Natural killer cell (primary cell): ENCODE results near the gene ZNF283. TPM values are rescaled to one million over a fixed set of nuclear protein-coding genes. Genes with fewer than 3 reads are reported as not detected.

ENCODE experiments used
- ATAC-seq, 3 donors: fragments of 150-1000 bp in 2 of 3; fragments of 200-7000 bp in 1 of 3; cut with Tn5 transposase; 1 replicate in 1 of 3; 2 replicates in 2 of 3; pipeline ENCODE4 v1.10.0; 2021; ENCODE audit warnings: mild to moderate bottlenecking in 2 of 3, moderate library complexity in 2 of 3
- DNase-seq, 2 donors: peaks; one replicate each; pipeline versions ENCODE4 v3.0.0 to v3.0.0-alpha.2; 2013 to 2021; ENCODE audit warnings: mixed read lengths in 1 of 2
- H3K27ac ChIP-seq: one replicate; pipeline ENCODE4 v1.5.1; 2013; ENCODE audit warnings: mild to moderate bottlenecking, low read length
- H3K27me3 ChIP-seq: one replicate; pipeline ENCODE4 v1.6.1; 2013; ENCODE audit warnings: low read length; ENCODE audit not compliant: control insufficient read depth, insufficient read depth
- H3K36me3 ChIP-seq: one replicate; pipeline ENCODE4 v1.6.1; 2013; ENCODE audit warnings: low read length; ENCODE audit not compliant: control insufficient read depth, insufficient read depth
- H3K4me1 ChIP-seq: one replicate; pipeline ENCODE4 v1.6.1; 2013; ENCODE audit warnings: low read length; ENCODE audit not compliant: control insufficient read depth, insufficient read depth
- H3K4me3 ChIP-seq: one replicate; pipeline ENCODE4 v1.5.1; 2013; ENCODE audit warnings: low read length
- H3K9me3 ChIP-seq: one replicate; pipeline ENCODE4 v1.6.1; 2013; ENCODE audit warnings: low read length; ENCODE audit not compliant: control insufficient read depth, insufficient read depth
- H3K27ac Mint-ChIP-seq, 2 donors: one replicate each; pipeline ENCODE4 v1.8.0; 2022; ENCODE audit warnings: mild to moderate bottlenecking in 2 of 2, mixed read lengths in 2 of 2, moderate library complexity in 1 of 2
- H3K27me3 Mint-ChIP-seq, 2 donors: one replicate each; pipeline ENCODE4 v1.8.0; 2022; ENCODE audit warnings: low read depth in 2 of 2, mixed read lengths in 2 of 2
- H3K36me3 Mint-ChIP-seq: one replicate; pipeline ENCODE4 v1.8.0; 2022; ENCODE audit warnings: mixed read lengths
- H3K4me1 Mint-ChIP-seq, 2 donors: one replicate each; pipeline ENCODE4 v1.8.0; 2022; ENCODE audit warnings: mixed read lengths in 2 of 2
- H3K4me3 Mint-ChIP-seq: one replicate; pipeline ENCODE4 v1.8.0; 2022; ENCODE audit warnings: mild to moderate bottlenecking, moderate library complexity, mixed read lengths
- H3K9me3 Mint-ChIP-seq, 2 donors: one replicate each; pipeline ENCODE4 v1.8.0; 2022; ENCODE audit warnings: mixed read lengths in 2 of 2
- WGBS: methylation state at CpG from one replicate; pipeline ENCODE4 v1.1.7; 2013; ENCODE audit warnings: missing lambda C conversion rate; ENCODE audit not compliant: insufficient coverage; 5-methylcytosine and 5-hydroxymethylcytosine counted together
- intact Hi-C: fragments of 100-400 bp; cut with micrococcal nuclease; formaldehyde crosslinking; loops from one replicate; pipeline ENCODE4 v1.14.2; 2022
- total RNA-seq, 4 donors: library from RNA; stranded (reverse); fragments of 120-200 nt in 1 of 4; gene quantifications; one replicate each; pipeline versions ENCODE4 v1.2.3 to v1.2.4, GENCODE V29; 2013 to 2022
- TF ChIP-seq, protein P1 (sequence below): fragments of 200-600 bp; IDR thresholded peaks from one replicate; pipeline ENCODE4 v1.8.0; 2022; ENCODE audit warnings: antibody characterized with exemption

The ZNF283 gene
- total RNA-seq, 3 donors from 2014 or later (not counting 1 experiment from before 2014, with no cell fraction given): 4.1 to 8.0 (median 7.1) TPM

DNA sequence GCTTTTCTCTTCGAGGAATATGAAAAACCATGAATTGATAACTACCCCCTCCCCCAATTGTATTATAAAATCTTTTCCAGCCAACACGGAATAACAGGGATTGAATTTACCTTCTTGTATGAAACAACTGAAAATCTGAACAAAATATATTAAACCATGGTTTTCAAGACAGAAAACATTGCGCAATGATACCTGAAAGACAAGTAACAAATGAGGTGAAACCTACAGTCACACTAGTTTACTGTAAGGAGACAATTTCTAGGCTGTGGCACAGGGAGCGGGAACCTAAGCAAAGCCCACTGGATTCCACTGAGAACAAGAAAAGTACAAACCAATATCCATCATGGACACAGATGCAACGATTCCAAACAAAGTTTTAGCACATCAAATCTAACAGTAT is 53.4 kb downstream of the ZNF283 start:
- Mint-ChIP-seq H3K9me3 (peaks cover 15 to 42% of the 10 kb centered on the region in 2 donors), H3K4me1 (no peaks in the 10 kb centered on the region)
- peaks cover 23% of the 10 kb centered on the region for H3K9me3 ChIP-seq

DNA sequence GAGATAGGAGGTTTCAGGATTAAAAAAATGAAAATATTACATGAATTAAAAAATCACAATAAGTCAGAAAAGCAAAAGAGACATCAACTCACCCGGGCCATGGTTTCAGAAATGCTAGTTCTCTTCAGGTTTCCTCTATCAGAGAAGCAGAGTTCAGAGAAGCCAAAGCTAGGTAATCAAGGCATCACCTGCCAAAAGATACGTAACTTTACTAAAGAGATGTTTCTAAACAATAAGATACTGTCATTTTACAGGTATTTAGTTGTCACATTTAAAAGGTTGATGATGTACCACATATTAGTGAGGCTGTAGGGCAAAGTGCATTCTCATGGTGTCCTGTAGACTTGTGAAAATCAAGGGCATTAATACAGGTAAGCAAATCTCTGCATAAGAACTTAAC is 56.7 kb downstream of the ZNF283 start, which contains the start of gene ZNF404:
TSS of gene ZNF404 (minus strand) at position 101 of the 400 bp plus-strand sequence.
- 87% methylated on average over 2 of the region's 2 CpGs for WGBS
- H3K4me1 Mint-ChIP-seq: no peaks in the 10 kb centered on the region
- no peak within 1 kb of the TSS for H3K4me3 Mint-ChIP-seq
- DNase-seq (no peak), ATAC-seq (no peak)
- no peaks in the 10 kb centered on the region for H3K27me3 ChIP-seq
- no peak within 1 kb of the TSS for H3K27ac Mint-ChIP-seq
- H3K36me3 Mint-ChIP-seq: peaks cover 42% of the 10 kb centered on the region
- H3K27me3 Mint-ChIP-seq: no peaks in the 10 kb centered on the region
- H3K9me3 ChIP-seq: peaks cover 24% of the 10 kb centered on the region
- H3K4me3 ChIP-seq: no peak within 1 kb of the TSS
- no peak within 1 kb of the TSS for H3K27ac ChIP-seq
- H3K36me3 ChIP-seq: no peaks in the 10 kb centered on the region
- intact Hi-C loops: no loop called here
- TF ChIP-seq, protein P1, sequence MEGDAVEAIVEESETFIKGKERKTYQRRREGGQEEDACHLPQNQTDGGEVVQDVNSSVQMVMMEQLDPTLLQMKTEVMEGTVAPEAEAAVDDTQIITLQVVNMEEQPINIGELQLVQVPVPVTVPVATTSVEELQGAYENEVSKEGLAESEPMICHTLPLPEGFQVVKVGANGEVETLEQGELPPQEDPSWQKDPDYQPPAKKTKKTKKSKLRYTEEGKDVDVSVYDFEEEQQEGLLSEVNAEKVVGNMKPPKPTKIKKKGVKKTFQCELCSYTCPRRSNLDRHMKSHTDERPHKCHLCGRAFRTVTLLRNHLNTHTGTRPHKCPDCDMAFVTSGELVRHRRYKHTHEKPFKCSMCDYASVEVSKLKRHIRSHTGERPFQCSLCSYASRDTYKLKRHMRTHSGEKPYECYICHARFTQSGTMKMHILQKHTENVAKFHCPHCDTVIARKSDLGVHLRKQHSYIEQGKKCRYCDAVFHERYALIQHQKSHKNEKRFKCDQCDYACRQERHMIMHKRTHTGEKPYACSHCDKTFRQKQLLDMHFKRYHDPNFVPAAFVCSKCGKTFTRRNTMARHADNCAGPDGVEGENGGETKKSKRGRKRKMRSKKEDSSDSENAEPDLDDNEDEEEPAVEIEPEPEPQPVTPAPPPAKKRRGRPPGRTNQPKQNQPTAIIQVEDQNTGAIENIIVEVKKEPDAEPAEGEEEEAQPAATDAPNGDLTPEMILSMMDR: no peak
- peaks cover 15 to 39% of the 10 kb centered on the region in 2 donors for H3K9me3 Mint-ChIP-seq
- no peaks in the 10 kb centered on the region for H3K4me1 ChIP-seq

More for the DNA sequence above, 53.4 kb downstream of the ZNF283 start:
- H3K36me3 ChIP-seq: no peaks in the 10 kb centered on the region
- DNase-seq (no peak), ATAC-seq (no peak)
- H3K4me1 ChIP-seq: no peaks in the 10 kb centered on the region
- Mint-ChIP-seq H3K4me3 (no peak overlapping the region), H3K27me3 (no peaks in the 10 kb centered on the region), H3K36me3 (peaks cover 58% of the 10 kb centered on the region), H3K27ac (no peak overlapping the region)
- H3K27me3 ChIP-seq: no peaks in the 10 kb centered on the region
- 90% methylated on average over 4 of the region's 5 CpGs for WGBS
- TF ChIP-seq, protein P1: no peak
- H3K4me3 ChIP-seq: no peak overlapping the region
- intact Hi-C loops: no loop called here
- no peak overlapping the region for H3K27ac ChIP-seq

DNA sequence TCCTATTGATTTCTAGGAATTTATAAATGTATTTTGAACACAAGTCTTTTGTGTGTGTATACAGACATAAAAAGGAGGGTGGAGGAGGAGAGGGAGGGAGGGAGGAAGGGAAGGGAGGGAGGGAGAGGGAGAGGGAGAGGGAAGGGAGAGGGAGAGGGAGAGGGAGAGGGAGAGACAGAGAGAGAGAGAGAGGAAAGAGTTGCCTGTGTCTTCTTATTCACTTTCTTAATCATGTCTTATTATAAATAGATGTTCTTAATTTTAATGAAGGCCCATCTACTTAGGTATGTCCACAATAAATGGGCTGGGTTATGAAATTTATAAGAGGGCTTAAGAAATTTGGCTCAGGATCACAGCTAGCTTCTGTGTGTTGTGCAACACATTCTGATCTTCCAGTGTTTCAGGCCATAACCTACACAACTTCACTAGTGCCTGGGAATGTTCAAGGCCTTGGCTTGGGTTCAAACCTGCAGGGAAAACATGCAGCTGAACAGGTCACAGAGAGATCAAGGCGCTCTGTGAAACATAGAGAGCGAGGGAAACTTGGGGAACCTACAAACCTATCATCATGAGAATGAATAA is 68.7 kb downstream of the ZNF283 start:
- intact Hi-C loops: no loop called here
- peaks cover 8 to 14% of the 10 kb centered on the region in 2 donors for H3K9me3 Mint-ChIP-seq
- H3K27me3 ChIP-seq: no peaks in the 10 kb centered on the region
- H3K27me3 Mint-ChIP-seq: no peaks in the 10 kb centered on the region
- WGBS: no CpG with 5 or more reads among the region's 2 CpGs
- H3K4me3 ChIP-seq: no peak overlapping the region
- no peaks in the 10 kb centered on the region for H3K4me1 ChIP-seq
- H3K27ac ChIP-seq: no peak overlapping the region
- no peaks in the 10 kb centered on the region for H3K36me3 ChIP-seq
- TF ChIP-seq, protein P1: no peak
- no peak for ATAC-seq
- H3K36me3 Mint-ChIP-seq: peaks cover 55% of the 10 kb centered on the region
- no peak overlapping the region for H3K27ac Mint-ChIP-seq
- peaks cover 13% of the 10 kb centered on the region for H3K9me3 ChIP-seq
- DNase-seq: no peak
- peaks cover 6 to 8% of the 10 kb centered on the region in 2 donors for H3K4me1 Mint-ChIP-seq
- no peak overlapping the region for H3K4me3 Mint-ChIP-seq

Other genes with a start within 250 kb of the ZNF283 start
- 10 to 100 TPM; 28.5 to 43.7 (median 32.2) TPM for gene IRGQ, start 231.2 kb upstream of the ZNF283 start, total RNA-seq
- 10 to 100 TPM in 1 of 3 donors, 1 to 10 TPM in 2; 4.0 to 10.4 (median 5.8) TPM for gene ZNF576, start 230.7 kb upstream of the ZNF283 start, total RNA-seq
- gene SRRM5, start 215.2 kb upstream of the ZNF283 start, total RNA-seq: under 1 TPM; 0.24 to 0.75 (median 0.50) TPM
- gene ZNF428, start 207.7 kb upstream of the ZNF283 start, total RNA-seq: 10 to 100 TPM; 36.3 to 50.5 (median 37.6) TPM
- gene CADM4, start 187.5 kb upstream of the ZNF283 start, total RNA-seq: under 1 TPM in 2 of 3 donors, not detected in 1; 0.19 to 0.38 TPM
- 100 to 1,000 TPM in 1 of 3 donors, 10 to 100 TPM in 2; 44.5 to 141 (median 55.5) TPM for gene PLAUR, start 157.2 kb upstream of the ZNF283 start, total RNA-seq
- gene IRGC, start 111.2 kb upstream of the ZNF283 start, total RNA-seq: not detected
- gene SMG9, start 72.4 kb upstream of the ZNF283 start, total RNA-seq: 10 to 100 TPM; 23.3 to 37.4 (median 28.3) TPM
- 1 to 10 TPM in 2 of 3 donors, under 1 TPM in 1; 0.72 to 7.1 (median 1.4) TPM for gene KCNN4, start 46.3 kb upstream of the ZNF283 start, total RNA-seq
- not detected for gene LYPD5, start 24.9 kb upstream of the ZNF283 start, total RNA-seq
- 1 to 10 TPM; 1.3 to 3.1 (median 1.4) TPM for gene ZNF404, start 56.6 kb downstream of the ZNF283 start, total RNA-seq
- 10 to 100 TPM; 10.6 to 24.3 (median 14.5) TPM for gene ZNF45, start 108.0 kb downstream of the ZNF283 start, total RNA-seq
- 1 to 10 TPM; 1.9 to 2.7 (median 2.2) TPM for gene ZNF221, start 123.9 kb downstream of the ZNF283 start, total RNA-seq
- 1 to 10 TPM; 5.1 to 8.5 (median 6.5) TPM for gene ZNF155, start 156.9 kb downstream of the ZNF283 start, total RNA-seq
- gene ZNF230, start 175.6 kb downstream of the ZNF283 start, total RNA-seq: 1 to 10 TPM; 2.3 to 6.3 (median 3.4) TPM
- 1 to 10 TPM; 5.6 to 7.6 (median 5.7) TPM for gene ZNF222, start 198.1 kb downstream of the ZNF283 start, total RNA-seq
- 1 to 10 TPM in 2 of 3 donors, under 1 TPM in 1; 0.94 to 3.3 (median 2.9) TPM for gene ZNF223, start 224.7 kb downstream of the ZNF283 start, total RNA-seq
- 1 to 10 TPM; 3.2 to 4.6 (median 3.8) TPM for gene ZNF284, start 244.8 kb downstream of the ZNF283 start, total RNA-seq